Caco-2 (cell line): ENCODE measurements around the gene DSTN. TPM values are rescaled to one million over a fixed set of nuclear protein-coding genes. Genes with fewer than 3 reads are reported as not detected.

Experiments
- BruUV-seq: library from RNA; stranded (reverse); fragments of 400-500 nt; replicated peaks from 2 replicates; lab custom pipeline; 2021; lab: Mats Ljungman, UMichigan
- CTCF ChIA-PET: fragments of 300-600 bp; sonication (Branson Sonifier 250); formaldehyde crosslinking; loops from one replicate; lab custom pipeline; 2022; ENCODE audit warnings: antibody characterized with exemption; lab: Charles Lee
- POLR2A ChIA-PET: fragments of 300-600 bp; sonication (Branson Sonifier 250); formaldehyde crosslinking; loops from one replicate; lab custom pipeline; 2022; ENCODE audit warnings: antibody characterized with exemption; lab: Charles Lee
- DNase-seq, 2 experiments: peaks; one replicate each; pipeline versions ENCODE4 v3.0.0 to v3.0.0-alpha.2; 2020 to 2022
- H3K27me3 ChIP-seq: replicated peaks from 2 replicates; pipeline ENCODE4 v1.6.0; 2011; ENCODE audit warnings: low read length; ENCODE audit not compliant: control insufficient read depth, insufficient read depth
- H3K36me3 ChIP-seq: 2 replicates; pipeline ENCODE4 v1.5.1; 2011; ENCODE audit warnings: low read length; ENCODE audit not compliant: control insufficient read depth, insufficient read depth
- H3K4me1 ChIP-seq: fragments of 250-450 bp; sonication (Bioruptor Pico); 2 replicates; pipeline ENCODE4 v1.5.1; 2020; ENCODE audit warnings: mild to moderate bottlenecking
- H3K4me3 ChIP-seq: 2 replicates; pipeline ENCODE4 v1.5.1; 2011; ENCODE audit warnings: low read depth, mild to moderate bottlenecking, control low read depth, low read length
- H3K9me3 ChIP-seq: fragments of 250-450 bp; sonication (Bioruptor Pico); 2 replicates; pipeline ENCODE4 v1.5.1; 2020; ENCODE audit warnings: mild to moderate bottlenecking, moderate library complexity
- H3K27ac Mint-ChIP-seq: one replicate; pipeline ENCODE4 v1.8.0; 2022; ENCODE audit warnings: mixed read lengths; ENCODE audit not compliant: unreplicated experiment
- H3K27me3 Mint-ChIP-seq: one replicate; pipeline ENCODE4 v1.8.0; 2022; ENCODE audit warnings: mixed read lengths; ENCODE audit not compliant: insufficient read depth, unreplicated experiment
- H3K36me3 Mint-ChIP-seq: one replicate; pipeline ENCODE4 v1.8.0; 2022; ENCODE audit warnings: mild to moderate bottlenecking, mixed read lengths; ENCODE audit not compliant: insufficient read depth, unreplicated experiment
- H3K4me1 Mint-ChIP-seq: one replicate; pipeline ENCODE4 v1.8.0; 2022; ENCODE audit warnings: low read depth, mixed read lengths; ENCODE audit not compliant: unreplicated experiment
- H3K4me3 Mint-ChIP-seq: one replicate; pipeline ENCODE4 v1.8.0; 2022; ENCODE audit warnings: mild to moderate bottlenecking, moderate library complexity, mixed read lengths; ENCODE audit not compliant: unreplicated experiment
- H3K9me3 Mint-ChIP-seq: one replicate; pipeline ENCODE4 v1.8.0; 2022; ENCODE audit warnings: mixed read lengths; ENCODE audit not compliant: unreplicated experiment
- CTCF ChIP-seq, 2 experiments: fragments of 200-600 bp in 1 of 2; IDR thresholded peaks; 1 replicate in 1 of 2; 2 replicates in 1 of 2; pipeline versions ENCODE4 v1.5.1 to v1.8.0; 2011 to 2022; ENCODE audit warnings: antibody characterized with exemption in 1 of 2, control low read depth in 1 of 2, inconsistent platforms in 1 of 2, low read depth in 1 of 2, low read length in 1 of 2, mild to moderate bottlenecking in 1 of 2, moderate library complexity in 1 of 2; ENCODE audit not compliant: insufficient read depth in 1 of 2, severe bottlenecking in 1 of 2, unreplicated experiment in 1 of 2
- intact Hi-C: fragments of 100-400 bp; cut with micrococcal nuclease; formaldehyde crosslinking; loops from one replicate; pipeline ENCODE4 v1.10.0; 2022; ENCODE audit not compliant: unreplicated experiment
- total RNA-seq: library from RNA; stranded (reverse); gene quantifications from 2 replicates; pipeline ENCODE4 v1.2.3, GENCODE V29; 2022

DSTN gene
- total RNA-seq, 1 experiment from 2014 or later = 318 TPM

GRCh38 chr20:17613328-17614175 lies 43.7 kb downstream of the DSTN start:
- no peak for TF ChIP-seq CTCF (IDR thresholded peaks at IDR 0.05; ENCODE audit: insufficient read depth in 1 of 2, low read depth in 1 of 2, low read length in 1 of 2, severe bottlenecking in 1 of 2, unreplicated experiment in 1 of 2)
- Mint-ChIP-seq H3K4me3 (peak overlapping the region; percentile 33), H3K9me3 (no peaks in the 10 kb centered on the region), H3K4me1 (peaks cover 5% of the 10 kb centered on the region), H3K36me3 (peaks cover 99% of the 10 kb centered on the region), H3K27me3 (no peaks in the 10 kb centered on the region), H3K27ac (peak overlapping the region; percentile 43)
- 0 out of 2 replicates have a peak, but pooled peaks cover 6% of the 10 kb centered on the region for H3K4me1 ChIP-seq
- CTCF ChIA-PET = no interaction called here
- no peaks in the 10 kb centered on the region for H3K9me3 ChIP-seq
- intact Hi-C loops = no loop called here
- H3K4me3 ChIP-seq = no peak overlapping the region
- DNase-seq = peak in 1 of 2 experiments; percentile 43
- H3K27me3 ChIP-seq = no peaks in the 10 kb centered on the region
- POLR2A ChIA-PET = interaction anchor here (0.7 kb wide), 1 partner anchor 44 kb away, joined by 5 read pairs; the partner anchor contains the start of gene DSTN
- TSS peak; percentile 97 for BruUV-seq
- H3K36me3 ChIP-seq = peaks cover 25% of the 10 kb centered on the region

GRCh38 chr20:17614176-17614811 lies 44.4 kb downstream of the DSTN start:
- peak in 1 of 2 experiments; percentile 37 for DNase-seq
- Histone ChIP-seq H3K27me3 (no peaks in the 10 kb centered on the region), H3K9me3 (no peaks in the 10 kb centered on the region), H3K4me1 (0 out of 2 replicates have a peak, but pooled peaks cover 6% of the 10 kb centered on the region), H3K4me3 (no peak overlapping the region), H3K36me3 (peaks cover 25% of the 10 kb centered on the region)
- no TSS peak for BruUV-seq
- no peak for TF ChIP-seq CTCF (IDR thresholded peaks at IDR 0.05; ENCODE audit: insufficient read depth in 1 of 2, low read depth in 1 of 2, low read length in 1 of 2, severe bottlenecking in 1 of 2, unreplicated experiment in 1 of 2)
- no peaks in the 10 kb centered on the region for H3K9me3 Mint-ChIP-seq
- H3K4me3 Mint-ChIP-seq = peak overlapping the region; percentile 33
- H3K4me1 Mint-ChIP-seq = peaks cover 5% of the 10 kb centered on the region
- H3K27ac Mint-ChIP-seq = peak overlapping the region; percentile 76
- intact Hi-C loops = no loop called here
- POLR2A ChIA-PET = interaction anchor here (0.7 kb wide), 1 partner anchor 45 kb away, joined by 5 read pairs; the partner anchor contains the start of gene DSTN
- H3K36me3 Mint-ChIP-seq = peaks cover 100% of the 10 kb centered on the region
- no peaks in the 10 kb centered on the region for H3K27me3 Mint-ChIP-seq
- CTCF ChIA-PET = no interaction called here
